Stimulated activated naive CD4-positive, alpha-beta T cell treated with Interleukin-2 at 50 U/mL for 16 hours (primary cell): ENCODE measurements around the gene TPCN2.

ENCODE experiments used
- DNase-seq: peaks from one replicate; lab custom pipeline; 2025; lab: John Stamatoyannopoulos, UW

The TPCN2 gene

GRCh38 chr11:69058511-69059270 lies 10.0 kb downstream of the TPCN2 start:
- DNase-seq: no peak

GRCh38 chr11:69059429-69059828 lies 10.7 kb downstream of the TPCN2 start:
- no peak for DNase-seq

- no peak for DNase-seq
Measured at GRCh38 chr11:69059985-69060384, 11.3 kb downstream of the TPCN2 start.

GRCh38 chr11:69060806-69061712 lies 12.3 kb downstream of the TPCN2 start:
- no peak for DNase-seq

- DNase-seq: no peak
Measured at GRCh38 chr11:69061713-69062053, 13.0 kb downstream of the TPCN2 start.

- no peak for DNase-seq
Measured at GRCh38 chr11:69062169-69062855, 13.6 kb downstream of the TPCN2 start.

GRCh38 chr11:69062873-69063651 lies 14.3 kb downstream of the TPCN2 start:
- DNase-seq: no peak

- DNase-seq: no peak
Measured at GRCh38 chr11:69063652-69064260, 15.0 kb downstream of the TPCN2 start.

GRCh38 chr11:69064394-69064957 lies 15.7 kb downstream of the TPCN2 start:
- no peak for DNase-seq

GRCh38 chr11:69065147-69065710 lies 16.5 kb downstream of the TPCN2 start:
- no peak for DNase-seq

- DNase-seq: no peak
Measured at GRCh38 chr11:69066122-69067112, 17.7 kb downstream of the TPCN2 start.

GRCh38 chr11:69067200-69067599 lies 18.5 kb downstream of the TPCN2 start:
- no peak for DNase-seq

- DNase-seq: no peak
Measured at GRCh38 chr11:69071086-69071800, 22.5 kb downstream of the TPCN2 start.

- no peak for DNase-seq
Measured at GRCh38 chr11:69071956-69072355, 23.2 kb downstream of the TPCN2 start.

- no peak for DNase-seq
Measured at GRCh38 chr11:69073469-69073868, 24.7 kb downstream of the TPCN2 start.

- no peak for DNase-seq
Measured at GRCh38 chr11:69074375-69075140, 25.8 kb downstream of the TPCN2 start.

GRCh38 chr11:69075421-69076128 lies 26.8 kb downstream of the TPCN2 start:
- DNase-seq: no peak
